Tibial nerve (tissue), 4 donors: ENCODE data around the gene ZNF574.

Source experiments
- CTCF ChIP-seq, 5 experiments: fragments of 200-600 bp in 3 of 5; fragments of 450-650 bp in 2 of 5; sonication (generic) in 3 of 5; IDR thresholded peaks; one replicate each; pipeline ENCODE4 v1.5.1; 2016 to 2019; ENCODE audit warnings: antibody characterized with exemption in 5 of 5, mild to moderate bottlenecking in 3 of 5, moderate library complexity in 2 of 5
- EP300 ChIP-seq, 2 donors: sonication (generic); formaldehyde crosslinking; IDR thresholded peaks; one replicate each; pipeline ENCODE4 v1.6.1; 2017; ENCODE audit warnings: antibody characterized with exemption in 2 of 2, mild to moderate bottlenecking in 1 of 2
- POLR2A ChIP-seq, 2 donors: fragments of 450-650 bp; IDR thresholded peaks; one replicate each; pipeline ENCODE4 v1.6.1; 2017; ENCODE audit warnings: antibody characterized with exemption in 2 of 2, mild to moderate bottlenecking in 2 of 2, moderate library complexity in 2 of 2

DNA sequence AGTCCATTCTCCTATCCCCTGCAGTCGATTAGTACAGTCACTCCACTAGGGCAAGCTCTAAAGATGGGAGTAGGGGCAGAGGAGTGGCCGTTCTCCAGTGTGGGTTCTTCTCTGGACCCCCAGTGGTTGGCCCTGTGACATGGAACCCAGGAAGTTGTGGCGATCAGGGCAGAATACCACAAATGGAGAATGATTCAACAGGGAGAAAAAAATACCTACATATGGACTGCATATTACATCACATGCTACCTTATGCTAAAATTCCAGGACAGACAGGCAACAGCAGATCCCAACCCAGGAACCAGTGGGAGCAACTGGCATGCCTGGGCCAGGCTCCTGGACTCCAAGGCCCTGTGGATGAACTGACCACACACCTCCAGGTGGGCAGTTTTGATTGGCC, 35.8 kb downstream of the ZNF574 start:
- TF ChIP-seq CTCF (IDR thresholded peaks at IDR 0.05) (no peak), POLR2A (IDR thresholded peaks at IDR 0.05) (no peak), EP300 (IDR thresholded peaks at IDR 0.05) (no peak)
